Astrocyte (in vitro differentiated cells and primary cell): ENCODE results near the gene NSD1.

Source experiments
- CTCF ChIP-seq: IDR thresholded peaks from 2 replicates; pipeline ENCODE4 v1.5.1; 2011; ENCODE audit warnings: low read depth, mild to moderate bottlenecking, inconsistent platforms, low read length, moderate library complexity; ENCODE audit not compliant: insufficient read depth
- EZH2 ChIP-seq: IDR thresholded peaks from 2 replicates; pipeline ENCODE4 v1.6.1; 2012; ENCODE audit warnings: mild to moderate bottlenecking, low read length, inconsistent platforms; ENCODE audit not compliant: insufficient read depth

GRCh38 chr5:177316005-177316404, 182.4 kb downstream of the NSD1 start:
- TF ChIP-seq CTCF (no peak), EZH2 (no peak)
